AG20443 (cell line): ENCODE measurements around the gene PPP1R27.

ENCODE experiments used
- DNase-seq: peaks from one replicate; pipeline ENCODE4 v3.0.0; 2012; ENCODE audit warnings: low spot score, mixed read lengths

The PPP1R27 gene

GRCh38 chr17:81804559-81805399 lies 30.1 kb downstream of the PPP1R27 start:
- DNase-seq: no peak

GRCh38 chr17:81803728-81804558 lies 30.9 kb downstream of the PPP1R27 start, which contains the start of gene GCGR:
GCGR (plus strand) TSS chr17:81804150; CDS start chr17:81809019, 4,869 bp downstream.
- DNase-seq: no peak

- no peak for DNase-seq
These were observed 31.8 kb downstream of the PPP1R27 start for GRCh38 chr17:81802856-81803643.

GRCh38 chr17:81802048-81802758 lies 32.6 kb downstream of the PPP1R27 start:
- no peak for DNase-seq

- DNase-seq: no peak
These were observed 33.5 kb downstream of the PPP1R27 start for GRCh38 chr17:81801327-81801726.

- peak; percentile 50 for DNase-seq
These were observed 40.3 kb downstream of the PPP1R27 start for GRCh38 chr17:81794509-81794908.

- DNase-seq: no peak
These were observed 40.8 kb downstream of the PPP1R27 start for GRCh38 chr17:81794074-81794476.

GRCh38 chr17:81792675-81793615 lies 41.9 kb downstream of the PPP1R27 start:
- DNase-seq: no peak
